Esophagus squamous epithelium (tissue), 5 donors: Measurements from ENCODE around the gene DDX19B. TPM values are rescaled to one million over a fixed set of nuclear protein-coding genes. Genes with fewer than 3 reads are reported as not detected.
"Not testable (repeated sequence)": the region's sequence is repeated elsewhere in the genome, so short reads cannot be mapped to it uniquely, and the experiment has no call there.

ENCODE experiments used
- DNase-seq: peaks from one replicate; lab custom pipeline; 2025; lab: John Stamatoyannopoulos, UW
- H3K27ac ChIP-seq, 4 donors: fragments of 200-600 bp; sonication (generic); one replicate each; pipeline ENCODE4 v1.5.1; 2016 to 2019; ENCODE audit warnings: mild to moderate bottlenecking in 1 of 4
- H3K27me3 ChIP-seq, 4 donors: fragments of 200-600 bp; sonication (generic); 1 replicate in 3 of 4; 2 replicates in 1 of 4; pipeline versions ENCODE4 v1.5.1 to v1.6.0; 2017 to 2021; ENCODE audit warnings: antibody characterized with exemption in 1 of 4
- H3K36me3 ChIP-seq, 3 donors: fragments of 200-600 bp; sonication (generic); one replicate each; pipeline ENCODE4 v1.5.1; 2016 to 2019
- H3K4me1 ChIP-seq, 3 donors: fragments of 200-600 bp; sonication (generic); one replicate each; pipeline ENCODE4 v1.5.1; 2017 to 2019
- H3K4me3 ChIP-seq, 4 donors: fragments of 200-600 bp; sonication (generic); 1 replicate in 3 of 4; 2 replicates in 1 of 4; pipeline ENCODE4 v1.5.1; 2016 to 2019; ENCODE audit warnings: mild to moderate bottlenecking in 2 of 4, moderate library complexity in 1 of 4
- H3K9me3 ChIP-seq, 3 donors: fragments of 200-600 bp; sonication (generic); one replicate each; pipeline ENCODE4 v1.5.1; 2016 to 2019
- CTCF ChIP-seq, 6 experiments: fragments of 450-650 bp in 4 of 6; fragments of 200-600 bp in 2 of 6; sonication (generic) in 2 of 6; IDR thresholded peaks; one replicate each; pipeline ENCODE4 v1.5.1; 2016 to 2019; ENCODE audit warnings: antibody characterized with exemption in 6 of 6, mild to moderate bottlenecking in 4 of 6, moderate library complexity in 4 of 6
- POLR2A ChIP-seq, 4 donors: fragments of 450-650 bp; IDR thresholded peaks; one replicate each; pipeline ENCODE4 v1.6.1; 2017; ENCODE audit warnings: antibody characterized with exemption in 4 of 4, mild to moderate bottlenecking in 4 of 4, moderate library complexity in 3 of 4
- WGBS, 2 donors: methylation state at CpG; one replicate each; pipeline ENCODE4 v1.1.5; 2018; 5-methylcytosine and 5-hydroxymethylcytosine counted together
- intact Hi-C: fragments of 100-400 bp; cut with DNase I; formaldehyde crosslinking; loops from one replicate; pipeline ENCODE4 v1.15.0; 2022
- total RNA-seq, 4 donors: library from RNA; depleted of rRNA; stranded (reverse); fragments of >200 nt; gene quantifications; one replicate each; pipeline ENCODE4 v1.1.0, GENCODE V29; 2016
- donor health status: DM: yes; HTN: yes; CAD: no.

DDX19B gene
- total RNA-seq, 4 donors from 2014 or later, result 15.5 to 35.3 (median 24.3) TPM

- no peaks in the 10 kb centered on the region for H3K9me3 ChIP-seq
- 2 to 3% methylated on average over 10 to 19 of the region's 53 CpGs for WGBS, 2 donors
- peaks cover 0 to 13% (median 0%) of the 10 kb centered on the region in 3 donors for H3K36me3 ChIP-seq
- peak within 1 kb of the TSS; percentile 92 to 95 (median 93) for H3K27ac ChIP-seq
- peak; percentile 89 for DNase-seq
- H3K4me1 ChIP-seq, result peaks cover 8 to 20% (median 14%) of the 10 kb centered on the region in 3 donors
- H3K4me3 ChIP-seq, result peak within 1 kb of the TSS; percentile 63 to 97 (median 86)
- TF ChIP-seq CTCF (IDR thresholded peaks at IDR 0.05), result peak in 2 of 6 experiments; percentile 15 to 21
- peak in 3 of 4 donors; percentile 87 to 93 (median 92) for TF ChIP-seq POLR2A (IDR thresholded peaks at IDR 0.05)
- H3K27me3 ChIP-seq, result no peaks in the 10 kb centered on the region
- intact Hi-C loops, result no loop called here
Measured at GRCh38 chr16:70289229-70290094, 9.5 kb upstream of the DDX19B start, which contains the start of gene AARS1. TSS of gene AARS1 (minus strand) at chr16:70289506. CDS start at chr16:70282763, 6,743 bp downstream.

- H3K27me3 ChIP-seq, result no peaks in the 10 kb centered on the region
- H3K36me3 ChIP-seq, result no peaks in the 10 kb centered on the region
- peaks cover 8 to 20% (median 14%) of the 10 kb centered on the region in 3 donors for H3K4me1 ChIP-seq
- no peaks in the 10 kb centered on the region for H3K9me3 ChIP-seq
- intact Hi-C loops, result no loop called here
- H3K27ac ChIP-seq, result no peak overlapping the region
- no peak overlapping the region for H3K4me3 ChIP-seq
- DNase-seq, result no peak
- TF ChIP-seq POLR2A (IDR thresholded peaks at IDR 0.05) (no peak), CTCF (IDR thresholded peaks at IDR 0.05) (no peak)
Measured at GRCh38 chr16:70290949-70291519, 8.0 kb upstream of the DDX19B start.

GRCh38 chr16:70292148-70292547 is 6.8 kb upstream of the DDX19B start:
- peaks cover 8 to 20% (median 14%) of the 10 kb centered on the region in 3 donors for H3K4me1 ChIP-seq
- H3K36me3 ChIP-seq, intact Hi-C loops, DNase-seq, H3K27ac ChIP-seq, H3K9me3 ChIP-seq, H3K27me3 ChIP-seq, H3K4me3 ChIP-seq: not testable (repeated sequence)
- 86 to 96% methylated on average over 11 of the region's 11 CpGs for WGBS, 2 donors

- no peak for DNase-seq
Measured at GRCh38 chr16:70294385-70295025, 4.5 kb upstream of the DDX19B start.

More at GRCh38 chr16:70294385-70295025, 4.5 kb upstream of the DDX19B start:
- WGBS, 2 donors, result 80 to 87% methylated on average over 17 to 20 of the region's 28 CpGs
- H3K36me3 ChIP-seq, result no peaks in the 10 kb centered on the region
- no peak for TF ChIP-seq CTCF (IDR thresholded peaks at IDR 0.05)
- no peak for TF ChIP-seq POLR2A (IDR thresholded peaks at IDR 0.05)
- H3K4me3 ChIP-seq, result no peak overlapping the region
- no peaks in the 10 kb centered on the region for H3K9me3 ChIP-seq
- H3K27me3 ChIP-seq, result no peaks in the 10 kb centered on the region
- no peak overlapping the region for H3K27ac ChIP-seq
- H3K4me1 ChIP-seq, result peaks cover 0 to 15% (median 0%) of the 10 kb centered on the region in 3 donors
- intact Hi-C loops, result no loop called here
